Measurements from ENCODE around the gene PPIF. TPM values are rescaled to one million over a fixed set of nuclear protein-coding genes. Genes with fewer than 3 reads are reported as not detected.

The PPIF gene
- total RNA-seq, 1 experiment from 2014 or later: 160 TPM

- no peaks in the 10 kb centered on the region for H3K27me3 ChIP-seq (replicated peaks; ENCODE audit: insufficient read depth, low read depth, low read length, poor library complexity)
- no peaks in the 10 kb centered on the region for H3K9me3 ChIP-seq (ENCODE audit: low read depth, low read length, poor library complexity, severe bottlenecking)
- no peak overlapping the region for H3K27ac ChIP-seq (ENCODE audit: low read depth, low read length, poor library complexity, severe bottlenecking)
- BruUV-seq (replicated peaks): no TSS peak
- H3K4me1 ChIP-seq (ENCODE audit: insufficient read depth, low read length, poor library complexity, severe bottlenecking): peaks cover 4% of the 10 kb centered on the region
- H3K36me3 ChIP-seq (ENCODE audit: insufficient read depth, low read length, poor library complexity, severe bottlenecking): no peaks in the 10 kb centered on the region
- no peak overlapping the region for H3K4me3 ChIP-seq (ENCODE audit: low read depth, low read length, poor library complexity, severe bottlenecking)
- ChIA-PET POLR2A (ENCODE audit: low non-redundant PET) (no interaction called here), CTCF (interaction anchor here (1.1 kb wide), 1 partner anchor 52 kb away, joined by 5 read pairs; no protein-coding TSS in a partner anchor)
- intact Hi-C loops (cut with micrococcal nuclease; ENCODE audit: unreplicated experiment): no loop called here
- no peak for DNase-seq (ENCODE audit: low spot score)
- no peak for TF ChIP-seq EZH2 (IDR thresholded peaks at IDR 0.05; ENCODE audit: borderline replicate concordance, low read depth, low read length, poor library complexity, severe bottlenecking)
- TF ChIP-seq, protein P1, sequence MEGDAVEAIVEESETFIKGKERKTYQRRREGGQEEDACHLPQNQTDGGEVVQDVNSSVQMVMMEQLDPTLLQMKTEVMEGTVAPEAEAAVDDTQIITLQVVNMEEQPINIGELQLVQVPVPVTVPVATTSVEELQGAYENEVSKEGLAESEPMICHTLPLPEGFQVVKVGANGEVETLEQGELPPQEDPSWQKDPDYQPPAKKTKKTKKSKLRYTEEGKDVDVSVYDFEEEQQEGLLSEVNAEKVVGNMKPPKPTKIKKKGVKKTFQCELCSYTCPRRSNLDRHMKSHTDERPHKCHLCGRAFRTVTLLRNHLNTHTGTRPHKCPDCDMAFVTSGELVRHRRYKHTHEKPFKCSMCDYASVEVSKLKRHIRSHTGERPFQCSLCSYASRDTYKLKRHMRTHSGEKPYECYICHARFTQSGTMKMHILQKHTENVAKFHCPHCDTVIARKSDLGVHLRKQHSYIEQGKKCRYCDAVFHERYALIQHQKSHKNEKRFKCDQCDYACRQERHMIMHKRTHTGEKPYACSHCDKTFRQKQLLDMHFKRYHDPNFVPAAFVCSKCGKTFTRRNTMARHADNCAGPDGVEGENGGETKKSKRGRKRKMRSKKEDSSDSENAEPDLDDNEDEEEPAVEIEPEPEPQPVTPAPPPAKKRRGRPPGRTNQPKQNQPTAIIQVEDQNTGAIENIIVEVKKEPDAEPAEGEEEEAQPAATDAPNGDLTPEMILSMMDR (conservative IDR thresholded peaks at IDR 0.05; ENCODE audit: low read depth, low read length): no peak
Measured at GRCh38 chr10:79322616-79323543, 24.4 kb upstream of the PPIF start.

GRCh38 chr10:79323602-79324001 lies 23.7 kb upstream of the PPIF start:
- no peaks in the 10 kb centered on the region for H3K36me3 ChIP-seq (ENCODE audit: insufficient read depth, low read length, poor library complexity, severe bottlenecking)
- no peaks in the 10 kb centered on the region for H3K9me3 ChIP-seq (ENCODE audit: low read depth, low read length, poor library complexity, severe bottlenecking)
- H3K4me1 ChIP-seq (ENCODE audit: insufficient read depth, low read length, poor library complexity, severe bottlenecking): no peaks in the 10 kb centered on the region
- H3K27ac ChIP-seq (ENCODE audit: low read depth, low read length, poor library complexity, severe bottlenecking): no peak overlapping the region
- ChIA-PET CTCF (interaction anchor here (1.1 kb wide), 1 partner anchor 51 kb away, joined by 5 read pairs; no protein-coding TSS in a partner anchor), POLR2A (ENCODE audit: low non-redundant PET) (no interaction called here)
- no peak overlapping the region for H3K4me3 ChIP-seq (ENCODE audit: low read depth, low read length, poor library complexity, severe bottlenecking)
- intact Hi-C loops (cut with micrococcal nuclease; ENCODE audit: unreplicated experiment): no loop called here
- no peak for DNase-seq (ENCODE audit: low spot score)
- BruUV-seq (replicated peaks): no TSS peak
- TF ChIP-seq EZH2 (IDR thresholded peaks at IDR 0.05; ENCODE audit: borderline replicate concordance, low read depth, low read length, poor library complexity, severe bottlenecking): no peak
- TF ChIP-seq, protein P1 (conservative IDR thresholded peaks at IDR 0.05; ENCODE audit: low read depth, low read length): no peak
- H3K27me3 ChIP-seq (replicated peaks; ENCODE audit: insufficient read depth, low read depth, low read length, poor library complexity): no peaks in the 10 kb centered on the region

GRCh38 chr10:79324032-79324695 lies 23.1 kb upstream of the PPIF start:
- Histone ChIP-seq H3K4me3 (ENCODE audit: low read depth, low read length, poor library complexity, severe bottlenecking) (no peak overlapping the region), H3K9me3 (ENCODE audit: low read depth, low read length, poor library complexity, severe bottlenecking) (no peaks in the 10 kb centered on the region), H3K36me3 (ENCODE audit: insufficient read depth, low read length, poor library complexity, severe bottlenecking) (no peaks in the 10 kb centered on the region), H3K4me1 (ENCODE audit: insufficient read depth, low read length, poor library complexity, severe bottlenecking) (no peaks in the 10 kb centered on the region), H3K27ac (ENCODE audit: low read depth, low read length, poor library complexity, severe bottlenecking) (no peak overlapping the region), H3K27me3 (replicated peaks; ENCODE audit: insufficient read depth, low read depth, low read length, poor library complexity) (no peaks in the 10 kb centered on the region)
- ChIA-PET CTCF (interaction anchor here (1.1 kb wide), 1 partner anchor 50 kb away, joined by 5 read pairs; no protein-coding TSS in a partner anchor), POLR2A (ENCODE audit: low non-redundant PET) (no interaction called here)
- intact Hi-C loops (cut with micrococcal nuclease; ENCODE audit: unreplicated experiment): no loop called here
- no TSS peak for BruUV-seq (replicated peaks)
- DNase-seq (ENCODE audit: low spot score): no peak
- no peak for TF ChIP-seq EZH2 (IDR thresholded peaks at IDR 0.05; ENCODE audit: borderline replicate concordance, low read depth, low read length, poor library complexity, severe bottlenecking)
- TF ChIP-seq, protein P1 (conservative IDR thresholded peaks at IDR 0.05; ENCODE audit: low read depth, low read length): no peak

Data from A673 (cell line).